ENCODE data around the gene EHD3.

- TF ChIP-seq CTCF (IDR thresholded peaks at IDR 0.05; ENCODE audit: insufficient read depth, low read depth, low read length) = no peak
- no peak for TF ChIP-seq EZH2 (IDR thresholded peaks at IDR 0.05; ENCODE audit: insufficient read depth, low read length)
Observed at GRCh38 chr2:31232586-31232985, 1.4 kb upstream of the EHD3 start.
